ENCODE measurements around the gene TDRD3.
A peak's percentile ranks its signal among the peaks of the same experiment; 100 is the strongest.

Gene TDRD3

GRCh38 chr13:60379837-60380565, 17.0 kb upstream of the TDRD3 start:
- TF ChIP-seq CTCF (IDR thresholded peaks at IDR 0.05; ENCODE audit: insufficient read depth, missing control alignments), result no peak
- FAIRE-seq, result no peak
- DNase-seq (ENCODE audit: insufficient read length, low spot score), result no peak

GRCh38 chr13:60384911-60385310, 12.1 kb upstream of the TDRD3 start:
- no peak for TF ChIP-seq CTCF (IDR thresholded peaks at IDR 0.05; ENCODE audit: insufficient read depth, missing control alignments)
- DNase-seq (ENCODE audit: insufficient read length, low spot score) (no peak), FAIRE-seq (no peak)

GRCh38 chr13:60386250-60386649, 10.8 kb upstream of the TDRD3 start:
- no peak for FAIRE-seq
- TF ChIP-seq CTCF (IDR thresholded peaks at IDR 0.05; ENCODE audit: insufficient read depth, missing control alignments), result no peak
- no peak for DNase-seq (ENCODE audit: insufficient read length, low spot score)

GRCh38 chr13:60392131-60392530, 4.9 kb upstream of the TDRD3 start:
- FAIRE-seq (no peak), DNase-seq (ENCODE audit: insufficient read length, low spot score) (no peak)
- no peak for TF ChIP-seq CTCF (IDR thresholded peaks at IDR 0.05; ENCODE audit: insufficient read depth, missing control alignments)

- peak; percentile 71 for DNase-seq (ENCODE audit: insufficient read length, low spot score)
- TF ChIP-seq CTCF (IDR thresholded peaks at IDR 0.05; ENCODE audit: insufficient read depth, missing control alignments), result no peak
- FAIRE-seq, result no peak
Measured at GRCh38 chr13:60395971-60396782, 843 bp upstream of the TDRD3 start.

GRCh38 chr13:60397704-60398378, 821 bp downstream of the TDRD3 start:
- TF ChIP-seq CTCF (IDR thresholded peaks at IDR 0.05; ENCODE audit: insufficient read depth, missing control alignments), result no peak
- FAIRE-seq, result peak; percentile 53
- DNase-seq (ENCODE audit: insufficient read length, low spot score), result no peak
